ENCODE data around the gene SACM1L. TPM values are rescaled to one million over a fixed set of nuclear protein-coding genes. Genes with fewer than 3 reads are reported as not detected.
"Not testable (repeated sequence)": the region's sequence is repeated elsewhere in the genome, so short reads cannot be mapped to it uniquely, and the experiment has no call there.

Gene SACM1L
- polyA plus RNA-seq, 3 donors, result 11.6 to 27.0 (median 20.9) TPM

GRCh38 chr3:45687828-45688193, 1.4 kb upstream of the SACM1L start:
- H3K27ac ChIP-seq (ENCODE audit: low read depth, low read length), result no peak overlapping the region
- 29 to 35% (median 29%) methylated on average over 4 of the region's 4 CpGs for WGBS, 3 donors

GRCh38 chr3:45688194-45688881, 858 bp upstream of the SACM1L start:
- no peak overlapping the region for H3K27ac ChIP-seq (ENCODE audit: low read depth, low read length)
- 1 to 2% (median 1%) methylated on average over 35 of the region's 35 CpGs for WGBS, 3 donors

DNA sequence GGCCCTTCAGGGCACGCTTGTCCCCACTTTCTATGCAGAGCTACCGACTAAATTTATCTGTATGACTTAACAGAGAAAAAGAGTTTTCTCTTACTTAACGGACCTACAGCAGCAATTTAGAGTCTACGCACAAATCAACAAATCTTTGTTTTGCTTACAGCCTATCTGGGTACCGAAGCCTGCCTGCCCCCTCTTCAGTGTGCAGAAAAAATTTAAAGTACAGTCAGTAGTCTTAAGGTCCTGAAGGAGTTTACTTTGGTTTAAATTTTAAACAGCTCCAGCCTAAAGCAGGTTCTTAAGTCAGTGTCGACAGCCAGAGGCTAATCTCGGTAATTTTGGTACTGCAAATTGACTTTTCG, 570 bp downstream of the SACM1L start:
- H3K27ac ChIP-seq (ENCODE audit: low read depth, low read length), result peak overlapping the region; percentile 68
- 0 to 1% (median 1%) methylated on average over 8 of the region's 8 CpGs for WGBS, 3 donors

GRCh38 chr3:45690336-45691035, 1.3 kb downstream of the SACM1L start:
- WGBS, 3 donors, result 9 to 19% (median 17%) methylated on average over 4 of the region's 4 CpGs
- no peak overlapping the region for H3K27ac ChIP-seq (ENCODE audit: low read depth, low read length)

DNA sequence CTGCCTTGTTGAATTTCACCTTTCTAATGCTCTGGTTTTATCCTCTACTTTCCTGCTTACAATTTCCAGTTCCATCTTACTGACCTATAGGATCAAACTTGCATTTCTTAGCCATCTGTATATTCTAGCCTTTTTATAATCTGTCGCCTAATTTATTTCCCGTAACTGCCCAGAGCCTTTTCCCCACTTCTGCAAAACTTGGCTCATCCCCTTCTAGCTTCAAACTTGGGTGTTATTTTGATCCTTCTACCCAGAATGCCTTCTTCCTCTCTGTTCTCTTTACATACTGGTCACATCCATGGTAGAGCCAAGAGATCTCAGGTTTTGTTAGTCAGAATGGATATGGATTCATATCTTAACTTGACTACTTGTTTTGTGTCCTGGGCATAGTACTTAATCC, 2.6 kb downstream of the SACM1L start:
- 72 to 88% (median 83%) methylated on average over 2 of the region's 2 CpGs for WGBS, 3 donors
- H3K27ac ChIP-seq (ENCODE audit: low read depth, low read length), result no peak overlapping the region

GRCh38 chr3:45692866-45693265, 3.7 kb downstream of the SACM1L start:
- 72 to 85% (median 83%) methylated on average over 3 of the region's 3 CpGs for WGBS, 3 donors
- no peak overlapping the region for H3K27ac ChIP-seq (ENCODE audit: low read depth, low read length)

GRCh38 chr3:45693941-45694521, 4.8 kb downstream of the SACM1L start:
- no peak overlapping the region for H3K27ac ChIP-seq (ENCODE audit: low read depth, low read length)
- WGBS, 3 donors, result 36 to 50% (median 45%) methylated on average over 3 of the region's 3 CpGs

DNA sequence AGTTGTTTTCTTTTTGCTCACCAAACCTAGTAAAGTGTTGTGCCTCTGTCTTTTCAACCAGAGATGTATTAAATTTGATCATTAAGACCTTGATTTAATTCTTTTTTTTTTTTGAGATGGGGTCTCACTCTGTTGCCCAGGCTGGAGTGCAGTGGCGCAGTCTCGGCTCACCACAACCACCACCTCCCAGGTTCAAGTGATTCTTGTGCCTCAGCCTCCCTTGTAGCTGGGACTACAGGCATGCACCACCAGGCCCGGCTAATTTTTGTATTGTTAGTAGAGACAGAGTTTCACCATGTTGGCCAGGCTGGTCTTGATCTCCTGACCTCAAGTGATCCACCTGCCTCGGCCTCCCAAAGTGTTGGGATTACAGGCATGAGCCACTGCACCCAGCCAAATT, 6.0 kb downstream of the SACM1L start:
- 86 to 95% (median 95%) methylated on average over 4 of the region's 4 CpGs for WGBS, 3 donors
- not testable (repeated sequence) for H3K27ac ChIP-seq (ENCODE audit: low read depth, low read length)

GRCh38 chr3:45700570-45701073, 11.4 kb downstream of the SACM1L start:
- no peak overlapping the region for H3K27ac ChIP-seq (ENCODE audit: low read depth, low read length)
- WGBS, 3 donors, result 97 to 98% (median 97%) methylated on average over 6 of the region's 6 CpGs

DNA sequence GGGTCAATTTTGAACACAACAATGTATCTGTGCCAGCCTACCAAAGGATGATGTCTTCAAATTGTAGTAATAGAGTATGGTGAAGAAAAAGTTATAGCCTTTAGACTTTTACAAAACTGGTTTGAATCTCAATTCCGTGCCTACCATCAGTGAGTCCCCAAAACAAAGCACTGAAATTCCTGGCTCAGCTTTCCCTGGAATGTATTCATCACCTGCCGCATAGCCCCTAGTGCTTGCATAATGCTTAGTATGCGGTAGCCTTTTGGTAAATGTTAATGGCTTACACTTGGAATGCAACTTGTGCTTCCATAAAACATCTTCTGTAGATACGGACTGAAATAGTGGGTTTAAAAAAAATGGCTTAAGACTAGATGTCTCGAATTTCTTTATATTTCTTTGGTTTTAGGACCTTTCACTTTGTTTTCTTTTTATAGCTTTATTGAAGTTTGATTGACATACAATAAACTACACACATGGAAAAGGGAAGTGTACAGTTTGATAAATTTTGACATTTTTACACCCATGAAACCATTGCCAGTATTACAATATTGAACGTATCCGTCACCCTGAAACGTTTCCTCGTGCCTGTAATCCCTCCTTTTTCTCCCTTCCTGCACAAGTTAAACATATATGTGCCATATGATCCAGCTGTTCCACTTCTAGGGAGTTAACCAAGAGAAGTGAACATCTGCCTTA, 12.1 kb downstream of the SACM1L start:
- H3K27ac ChIP-seq (ENCODE audit: low read depth, low read length), result no peak overlapping the region
- WGBS, 3 donors, result 60 to 74% (median 63%) methylated on average over 9 of the region's 9 CpGs

GRCh38 chr3:45704301-45704943, 15.2 kb downstream of the SACM1L start:
- WGBS, 3 donors, result 93 to 98% (median 98%) methylated on average over 4 of the region's 4 CpGs
- H3K27ac ChIP-seq (ENCODE audit: low read depth, low read length), result no peak overlapping the region

GRCh38 chr3:45705839-45706808, 16.9 kb downstream of the SACM1L start:
- WGBS, 3 donors, result 82 to 84% (median 84%) methylated on average over 2 of the region's 2 CpGs
- H3K27ac ChIP-seq (ENCODE audit: low read depth, low read length), result no peak overlapping the region

- H3K27ac ChIP-seq (ENCODE audit: low read depth, low read length), result no peak overlapping the region
- 68 to 86% (median 72%) methylated on average over 4 of the region's 4 CpGs for WGBS, 3 donors
Observed at GRCh38 chr3:45711931-45712330, 22.7 kb downstream of the SACM1L start.

DNA sequence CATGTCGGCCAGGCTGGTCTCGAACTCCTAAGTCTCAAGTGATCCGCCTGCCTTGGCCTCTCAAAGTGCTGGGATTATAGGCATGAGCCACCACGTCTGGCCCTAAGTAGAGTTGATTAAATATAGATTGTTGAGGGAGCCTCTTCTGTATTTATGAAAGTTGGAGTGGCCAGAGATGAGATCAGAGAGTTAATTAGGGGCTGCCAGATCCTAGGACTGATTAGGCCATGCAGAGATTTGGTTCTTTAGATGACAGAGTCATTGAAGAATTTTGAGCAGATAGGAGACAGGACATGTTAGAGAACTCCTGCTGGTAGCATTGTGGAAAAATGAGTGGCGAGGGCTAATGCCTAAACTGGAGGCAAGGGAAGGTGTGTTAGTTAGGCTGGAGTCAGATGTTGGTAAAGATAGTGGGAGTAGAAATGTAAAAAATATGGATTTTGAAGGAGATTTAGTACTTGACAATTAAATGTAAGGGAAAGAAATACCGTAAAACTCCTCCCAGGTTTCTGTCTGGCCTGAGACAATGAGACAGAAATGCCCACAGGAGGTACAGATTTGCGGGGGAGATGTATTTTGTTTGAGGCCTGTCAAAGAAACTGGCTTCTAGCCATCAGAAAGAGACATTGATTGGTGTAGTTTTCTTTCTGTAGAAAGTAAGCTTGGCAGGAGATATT, 23.4 kb downstream of the SACM1L start:
- no peak overlapping the region for H3K27ac ChIP-seq (ENCODE audit: low read depth, low read length)
- WGBS, 3 donors, result 87 to 94% (median 91%) methylated on average over 7 of the region's 7 CpGs

- H3K27ac ChIP-seq (ENCODE audit: low read depth, low read length), result no peak overlapping the region
- WGBS, 3 donors, result 71 to 98% (median 77%) methylated on average over 2 of the region's 2 CpGs
Observed at GRCh38 chr3:45715945-45716344, 26.7 kb downstream of the SACM1L start.

GRCh38 chr3:45716790-45717336, 27.7 kb downstream of the SACM1L start:
- H3K27ac ChIP-seq (ENCODE audit: low read depth, low read length), result no peak overlapping the region
- WGBS, 3 donors, result 95 to 96% (median 96%) methylated on average over 3 of the region's 3 CpGs
